ENCODE data around the gene HS1BP3. TPM values are rescaled to one million over a fixed set of nuclear protein-coding genes. Genes with fewer than 3 reads are reported as not detected.
A peak's percentile ranks its signal among the peaks of the same experiment; 100 is the strongest.

The HS1BP3 gene
- total and polyA plus RNA-seq, 8 donors: 12.5 to 39.7 (median 13.4) TPM

GRCh38 chr2:20668451-20668850 is 17.6 kb upstream of the HS1BP3 start:
- Histone ChIP-seq H3K27me3 (peaks cover 96 to 99% of the 10 kb centered on the region in 2 donors), H3K4me3 (no peak overlapping the region), H3K27ac (no peak overlapping the region), H3K36me3 (no peaks in the 10 kb centered on the region), H3K4me1 (peaks cover 6 to 47% of the 10 kb centered on the region in 2 donors), H3K9me3 (no peaks in the 10 kb centered on the region)
- no peak for ATAC-seq
- intact Hi-C loops (cut with DNase I): loop anchor here in 1 of 2 donors (10.0 kb wide), 1 partner anchor 456 kb away; the partner anchor contains the start of gene TDRD15
- DNase-seq: no peak
- no peak for TF ChIP-seq CTCF (IDR thresholded peaks at IDR 0.05)

- no peaks in the 10 kb centered on the region for H3K9me3 ChIP-seq
- H3K27me3 ChIP-seq: peaks cover 93 to 99% of the 10 kb centered on the region in 2 donors
- H3K36me3 ChIP-seq: no peaks in the 10 kb centered on the region
- TF ChIP-seq CTCF (IDR thresholded peaks at IDR 0.05): no peak
- H3K4me1 ChIP-seq: peaks cover 6 to 47% of the 10 kb centered on the region in 2 donors
- H3K27ac ChIP-seq: no peak overlapping the region
- peak overlapping the region in 1 of 2 donors; percentile 9 for H3K4me3 ChIP-seq
- DNase-seq (peak in 2 of 4 donors; percentile 64 to 77), ATAC-seq (peak; percentile 42)
- intact Hi-C loops (cut with DNase I): loop anchor here in 1 of 2 donors (10.0 kb wide), 1 partner anchor 457 kb away; the partner anchor contains the start of gene TDRD15
Observed at GRCh38 chr2:20667531-20668401, 16.9 kb upstream of the HS1BP3 start.

- peaks cover 91 to 99% of the 10 kb centered on the region in 2 donors for H3K27me3 ChIP-seq
- intact Hi-C loops (cut with DNase I): loop anchor here in 1 of 2 donors (10.0 kb wide), 1 partner anchor 458 kb away; the partner anchor contains the start of gene TDRD15
Observed at GRCh38 chr2:20667151-20667530, 16.2 kb upstream of the HS1BP3 start.

GRCh38 chr2:20666304-20667150 is 15.6 kb upstream of the HS1BP3 start, which contains the start of gene GDF7:
Gene GDF7 (plus strand): TSS chr2:20667144. CDS start chr2:20667240, 96 bp downstream.
- Histone ChIP-seq H3K9me3 (no peaks in the 10 kb centered on the region), H3K4me1 (peaks cover 6 to 47% of the 10 kb centered on the region in 2 donors), H3K27me3 (peaks cover 85 to 99% of the 10 kb centered on the region in 2 donors), H3K36me3 (no peaks in the 10 kb centered on the region), H3K27ac (no peak within 1 kb of the TSS), H3K4me3 (peak within 1 kb of the TSS; percentile 11 to 34)
- intact Hi-C loops (cut with DNase I): loop anchor here in 1 of 2 donors (10.0 kb wide), 1 partner anchor 458 kb away; the partner anchor contains the start of gene TDRD15
- no peak for ATAC-seq
- no peak for TF ChIP-seq CTCF (IDR thresholded peaks at IDR 0.05)
- DNase-seq: peak in 1 of 4 donors; percentile 78

More at GRCh38 chr2:20667151-20667530, 16.2 kb upstream of the HS1BP3 start:
- ATAC-seq (no peak), DNase-seq (peak in 1 of 4 donors; percentile 66)
- Histone ChIP-seq H3K9me3 (no peaks in the 10 kb centered on the region), H3K27ac (no peak overlapping the region), H3K4me1 (peaks cover 6 to 47% of the 10 kb centered on the region in 2 donors), H3K4me3 (peak overlapping the region; percentile 11 to 34), H3K36me3 (no peaks in the 10 kb centered on the region)
- no peak for TF ChIP-seq CTCF (IDR thresholded peaks at IDR 0.05)

All from left lung (tissue), 10 donors.